H1 (cell line): ENCODE measurements around the gene LIPJ. TPM values are rescaled to one million over a fixed set of nuclear protein-coding genes. Genes with fewer than 3 reads are reported as not detected.

Experiments
- CTCF ChIA-PET: fragments of 300-600 bp; sonication (Branson Sonifier 250); formaldehyde crosslinking; loops from one replicate; lab custom pipeline; 2021; ENCODE audit not compliant: partially characterized antibody; lab: Charles Lee
- POLR2A ChIA-PET: fragments of 300-600 bp; sonication (Branson Sonifier 250); formaldehyde crosslinking; loops from one replicate; lab custom pipeline; 2021; ENCODE audit warnings: inconsistent platforms; ENCODE audit not compliant: partially characterized antibody; lab: Charles Lee
- DNase-seq, 2 experiments: peaks; one replicate each; pipeline versions ENCODE4 v3.0.0 to v3.0.0-alpha.2; 2010 to 2022; ENCODE audit warnings: low spot score in 2 of 2, low read depth in 1 of 2, mixed read lengths in 1 of 2
- FAIRE-seq: peaks from 2 replicates; lab custom pipeline; 2011; peaks lifted over from hg19 to GRCh38; lab: Jason Lieb, UNC
- H2AFZ ChIP-seq: 2 replicates; pipeline ENCODE4 v1.8.1; 2012; ENCODE audit warnings: low read length, inconsistent platforms
- H2AK5ac ChIP-seq: 2 replicates; pipeline ENCODE4 v1.6.1; 2013; ENCODE audit warnings: low read depth, low read length
- H2BK120ac ChIP-seq: replicated peaks from 2 replicates; pipeline ENCODE3; 2013; ENCODE audit warnings: low read depth, low read length, inconsistent platforms
- H2BK12ac ChIP-seq: 2 replicates; pipeline ENCODE4 v1.6.1; 2013; ENCODE audit warnings: low read depth, low read length
- H2BK15ac ChIP-seq: 2 replicates; pipeline ENCODE4 v1.6.1; 2013; ENCODE audit warnings: low read length
- H2BK20ac ChIP-seq: 2 replicates; pipeline ENCODE4 v1.6.1; 2013; ENCODE audit warnings: low read length
- H2BK5ac ChIP-seq: 2 replicates; pipeline ENCODE4 v1.6.1; 2013; ENCODE audit warnings: low read depth, low read length
- H3K14ac ChIP-seq: 2 replicates; pipeline ENCODE4 v1.6.1; 2013; ENCODE audit warnings: inconsistent platforms; ENCODE audit not compliant: insufficient read length
- H3K18ac ChIP-seq: 2 replicates; pipeline ENCODE4 v1.6.1; 2013; ENCODE audit warnings: low read length; ENCODE audit errors: extremely low read depth
- H3K23ac ChIP-seq: 2 replicates; pipeline ENCODE4 v1.6.1; 2013; ENCODE audit warnings: inconsistent platforms; ENCODE audit not compliant: insufficient read length
- H3K23me2 ChIP-seq: 2 replicates; pipeline ENCODE4 v1.6.1; 2013; ENCODE audit warnings: low read depth, low read length
- H3K27ac ChIP-seq: 2 replicates; pipeline ENCODE4 v1.6.1; 2011; ENCODE audit warnings: low read depth, low read length, inconsistent platforms
- H3K27me3 ChIP-seq, 4 experiments: replicated peaks in 1 of 4; 1 replicate in 1 of 4; 2 replicates in 3 of 4; pipeline versions ENCODE4 v1.6.1 to v1.8.1; 2011 to 2013; ENCODE audit warnings: low read length in 3 of 4, mild to moderate bottlenecking in 3 of 4, inconsistent platforms in 2 of 4, mixed read lengths in 2 of 4, moderate library complexity in 1 of 4; ENCODE audit not compliant: control insufficient read depth in 3 of 4, insufficient read depth in 3 of 4; ENCODE audit errors: extremely low read depth in 1 of 4
- H3K36me3 ChIP-seq, 4 experiments: 2 replicates each; pipeline versions ENCODE4 v1.6.1 to v1.8.1; 2011 to 2013; ENCODE audit warnings: mild to moderate bottlenecking in 4 of 4, low read length in 3 of 4, moderate library complexity in 2 of 4, control low read depth in 1 of 4, inconsistent platforms in 1 of 4; ENCODE audit not compliant: insufficient read depth in 4 of 4, control insufficient read depth in 2 of 4
- H3K4ac ChIP-seq: replicated peaks from 2 replicates; pipeline ENCODE3; 2013; ENCODE audit warnings: low read length, low read depth, mixed read lengths, inconsistent platforms; ENCODE audit not compliant: insufficient read length
- H3K4me1 ChIP-seq, 4 experiments: replicated peaks in 1 of 4; 1 replicate in 1 of 4; 2 replicates in 3 of 4; pipeline versions ENCODE4 v1.6.1 to v1.8.1; 2011 to 2013; ENCODE audit warnings: low read length in 3 of 4, inconsistent platforms in 2 of 4, mixed read lengths in 1 of 4; ENCODE audit not compliant: insufficient read depth in 4 of 4, control insufficient read depth in 3 of 4
- H3K4me2 ChIP-seq, 2 experiments: 2 replicates each; pipeline versions ENCODE4 v1.6.1 to v1.8.1; 2011 to 2013; ENCODE audit warnings: low read depth in 2 of 2, low read length in 2 of 2, control low read depth in 1 of 2, inconsistent platforms in 1 of 2, mild to moderate bottlenecking in 1 of 2; ENCODE audit not compliant: insufficient read depth in 1 of 2
- H3K4me3 ChIP-seq, 4 experiments: fragments of 200-600, 300-600 bp in 1 of 4; sonication (generic), shearing (Covaris generic), sonication (Bioruptor Twin) in 1 of 4; 2 replicates each; pipeline versions ENCODE4 v1.5.1 to v1.8.1; 2011 to 2016; ENCODE audit warnings: low read length in 4 of 4, low read depth in 3 of 4, control low read depth in 2 of 4, inconsistent platforms in 2 of 4, mild to moderate bottlenecking in 2 of 4, mixed read lengths in 1 of 4, moderate library complexity in 1 of 4; ENCODE audit not compliant: insufficient read depth in 2 of 4; ENCODE audit errors: extremely low read depth in 1 of 4
- H3K56ac ChIP-seq: replicated peaks from 2 replicates; pipeline ENCODE3; 2013; ENCODE audit warnings: low read depth, mild to moderate bottlenecking, mixed read lengths, low read length, inconsistent platforms; ENCODE audit not compliant: insufficient read length
- H3K79me1 ChIP-seq: 2 replicates; pipeline ENCODE4 v1.6.1; 2013; ENCODE audit warnings: low read depth, low read length, control low read depth
- H3K79me2 ChIP-seq, 2 experiments: 2 replicates each; pipeline versions ENCODE4 v1.6.1 to v1.8.1; 2012 to 2013; ENCODE audit warnings: low read length in 2 of 2, mild to moderate bottlenecking in 2 of 2, inconsistent platforms in 1 of 2; ENCODE audit not compliant: insufficient read depth in 2 of 2, control insufficient read depth in 1 of 2
- H3K9ac ChIP-seq, 4 experiments: replicated peaks in 1 of 4; 1 replicate in 1 of 4; 2 replicates in 3 of 4; pipeline versions ENCODE4 v1.6.1 to v1.8.1; 2011 to 2013; ENCODE audit warnings: low read depth in 3 of 4, low read length in 3 of 4, control low read depth in 2 of 4, mild to moderate bottlenecking in 2 of 4, moderate library complexity in 2 of 4, inconsistent platforms in 1 of 4; ENCODE audit errors: extremely low read depth in 1 of 4
- H3K9me3 ChIP-seq, 2 experiments: 2 replicates each; pipeline versions ENCODE4 v1.6.1 to v1.8.1; 2012 to 2013; ENCODE audit warnings: mild to moderate bottlenecking in 2 of 2, moderate library complexity in 2 of 2, control low read depth in 1 of 2, inconsistent platforms in 1 of 2, low read depth in 1 of 2, low read length in 1 of 2, mixed read lengths in 1 of 2; ENCODE audit not compliant: insufficient read depth in 2 of 2
- H4K20me1 ChIP-seq, 2 experiments: replicated peaks in 1 of 2; 2 replicates each; pipeline versions ENCODE3 to v1.8.1; 2011 to 2013; ENCODE audit warnings: inconsistent platforms in 2 of 2, low read length in 2 of 2, mild to moderate bottlenecking in 1 of 2; ENCODE audit not compliant: insufficient read depth in 2 of 2, control insufficient read depth in 1 of 2
- H4K5ac ChIP-seq: 2 replicates; pipeline ENCODE4 v1.6.1; 2013; ENCODE audit warnings: low read length, low read depth, mixed read lengths, inconsistent platforms; ENCODE audit not compliant: insufficient read length
- H4K8ac ChIP-seq: 2 replicates; pipeline ENCODE4 v1.8.0; 2013; ENCODE audit warnings: mild to moderate bottlenecking, moderate library complexity, low read length, inconsistent platforms; ENCODE audit not compliant: insufficient read depth; ENCODE audit errors: extremely low read depth
- H4K91ac ChIP-seq: replicated peaks from 2 replicates; pipeline ENCODE3; 2013; ENCODE audit warnings: low read length, mixed read lengths, inconsistent platforms; ENCODE audit not compliant: insufficient read length
- CHD2 ChIP-seq: IDR thresholded peaks from 2 replicates; pipeline ENCODE4 v1.6.1; 2012; ENCODE audit warnings: low read length, improper control_type of control experiment
- HDAC6 ChIP-seq: IDR thresholded peaks from one replicate; pipeline ENCODE4 v1.7.1; 2012; ENCODE audit warnings: low read depth, mild to moderate bottlenecking, inconsistent platforms, low read length, moderate library complexity
- RAD21 ChIP-seq, 2 experiments: IDR thresholded peaks in 1 of 2; conservative IDR thresholded peaks in 1 of 2; 2 replicates each; pipeline ENCODE4 v1.6.1; 2011; ENCODE audit warnings: low read depth in 2 of 2, low read length in 2 of 2, improper control_type of control experiment in 1 of 2, inconsistent platforms in 1 of 2, mild to moderate bottlenecking in 1 of 2, moderate library complexity in 1 of 2
- WGBS, 2 experiments: shearing (Covaris generic) in 1 of 2; methylation state at CpG; one replicate each; pipeline versions ENCODE4 v1.1.6 to v1.1.7; 2013 to 2015; ENCODE audit warnings: low lambda C conversion rate in 2 of 2, mixed read lengths in 2 of 2, inconsistent platforms in 1 of 2, low coverage in 1 of 2, missing lambda C conversion rate in 1 of 2; ENCODE audit not compliant: insufficient replicate concordance in 2 of 2, insufficient coverage in 1 of 2, insufficient read length in 1 of 2; ENCODE audit errors: extremely low coverage in 1 of 2, missing lambda C conversion rate in 1 of 2; 5-methylcytosine and 5-hydroxymethylcytosine counted together
- polyA plus RNA-seq, 7 experiments: library from polyadenylated mRNA; depleted of rRNA in 3 of 7; stranded (reverse) in 5 of 7; unstranded in 2 of 7; fragments of >200 nt in 5 of 7; fragments of 200-250 nt in 2 of 7; gene quantifications; 1 replicate in 5 of 7; 2 replicates in 1 of 7; 4 replicates in 1 of 7; pipeline versions ENCODE4 v1.2.1 to v1.2.3, GENCODE V29; 2011 to 2013; ENCODE audit warnings: missing spikeins in 2 of 7, mixed read lengths in 2 of 7
- total RNA-seq: library from RNA; stranded (reverse); fragmentation: NEBNext Ultra II Directional; extraction: Animal tissue kit (Norgen Biotek cat#: 25700); gene quantifications from 2 replicates; pipeline ENCODE4 v1.2.1, GENCODE V29; 2021
- TF ChIP-seq, protein P1 (sequence below), 3 experiments: IDR thresholded peaks; 1 replicate in 2 of 3; 2 replicates in 1 of 3; pipeline versions ENCODE4 v1.5.1 to v1.6.1; 2011; ENCODE audit warnings: low read length in 3 of 3, mild to moderate bottlenecking in 3 of 3, inconsistent platforms in 2 of 3, low read depth in 1 of 3, moderate library complexity in 1 of 3; ENCODE audit not compliant: insufficient read depth in 1 of 3; ENCODE audit errors: control extremely low read depth in 1 of 3

LIPJ gene
- total and polyA plus RNA-seq, 2 of the 8 experiments (the other 6 are each of a cell fraction or from before 2014, with no cell fraction given) = not detected

- Histone ChIP-seq H4K91ac (no peak overlapping the region), H3K4me3 (no peak overlapping the region), H3K79me2 (no peaks in the 10 kb centered on the region), H2BK12ac (no peak overlapping the region), H2AK5ac (no peak overlapping the region), H3K9me3 (no peaks in the 10 kb centered on the region), H2AFZ (no peak overlapping the region), H3K4me1 (no peaks in the 10 kb centered on the region), H2BK20ac (no peak overlapping the region), H3K23me2 (no peaks in the 10 kb centered on the region; the same call in 1 of the 2 replicates), H3K36me3 (no peaks in the 10 kb centered on the region), H3K9ac (no peak overlapping the region), H4K20me1 (no peaks in the 10 kb centered on the region), H4K8ac (no peak overlapping the region), H3K18ac (no peak overlapping the region), H3K4ac (no peak overlapping the region), H2BK5ac (no peak overlapping the region), H3K27me3 (no peaks in the 10 kb centered on the region), H4K5ac (no peak overlapping the region), H3K14ac (no peak overlapping the region), H3K4me2 (no peak overlapping the region), H3K79me1 (no peaks in the 10 kb centered on the region), H3K23ac (no peak overlapping the region), H3K56ac (no peak overlapping the region), H2BK15ac (no peak overlapping the region), H2BK120ac (no peak overlapping the region), H3K27ac (no peak overlapping the region)
- 38% methylated on average over 1 of the region's 1 CpG; no CpG with 5 or more reads in 1 of the 2 experiments for WGBS, 2 experiments
- DNase-seq = no peak
- ChIA-PET POLR2A (no interaction called here), CTCF (interaction anchor here (0.6 to 4.5 kb wide), 21 partner anchors 8 to 522 kb away, joined by 3 to 20 read pairs (median 4); partner anchors contain the start of gene RNLS)
- no peak for FAIRE-seq
- TF ChIP-seq, protein P1, sequence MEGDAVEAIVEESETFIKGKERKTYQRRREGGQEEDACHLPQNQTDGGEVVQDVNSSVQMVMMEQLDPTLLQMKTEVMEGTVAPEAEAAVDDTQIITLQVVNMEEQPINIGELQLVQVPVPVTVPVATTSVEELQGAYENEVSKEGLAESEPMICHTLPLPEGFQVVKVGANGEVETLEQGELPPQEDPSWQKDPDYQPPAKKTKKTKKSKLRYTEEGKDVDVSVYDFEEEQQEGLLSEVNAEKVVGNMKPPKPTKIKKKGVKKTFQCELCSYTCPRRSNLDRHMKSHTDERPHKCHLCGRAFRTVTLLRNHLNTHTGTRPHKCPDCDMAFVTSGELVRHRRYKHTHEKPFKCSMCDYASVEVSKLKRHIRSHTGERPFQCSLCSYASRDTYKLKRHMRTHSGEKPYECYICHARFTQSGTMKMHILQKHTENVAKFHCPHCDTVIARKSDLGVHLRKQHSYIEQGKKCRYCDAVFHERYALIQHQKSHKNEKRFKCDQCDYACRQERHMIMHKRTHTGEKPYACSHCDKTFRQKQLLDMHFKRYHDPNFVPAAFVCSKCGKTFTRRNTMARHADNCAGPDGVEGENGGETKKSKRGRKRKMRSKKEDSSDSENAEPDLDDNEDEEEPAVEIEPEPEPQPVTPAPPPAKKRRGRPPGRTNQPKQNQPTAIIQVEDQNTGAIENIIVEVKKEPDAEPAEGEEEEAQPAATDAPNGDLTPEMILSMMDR (IDR thresholded peaks at IDR 0.05; ENCODE audit: control extremely low read depth in 1 of 3, insufficient read depth in 1 of 3, low read depth in 1 of 3, low read length in 3 of 3) = peak in 1 of 3 experiments; percentile 19; a peak in 2 of 4 replicates
- TF ChIP-seq RAD21 (IDR thresholded peaks at IDR 0.05 in 1 of 2, conservative IDR thresholded peaks at IDR 0.05 in 1 of 2; ENCODE audit: low read depth in 2 of 2, low read length in 2 of 2) = peak in 1 of 2 experiments; percentile 49; a peak in 3 of 4 replicates
- no peak for TF ChIP-seq CHD2
- TF ChIP-seq HDAC6 = no peak
Measured at GRCh38 chr10:88565072-88565471, 21.5 kb upstream of the LIPJ start.
